AG09309 (cell line): ENCODE data around the gene MAP4.
A peak's percentile ranks its signal among the peaks of the same experiment; 100 is the strongest.

ENCODE experiments used
- DNase-seq: peaks from one replicate; pipeline ENCODE4 v3.0.0-alpha.2; 2010; ENCODE audit warnings: low read depth
- H3K4me3 ChIP-seq: 2 replicates; pipeline ENCODE4 v1.5.1; 2011; ENCODE audit warnings: mild to moderate bottlenecking, low read depth, low read length, moderate library complexity; ENCODE audit not compliant: control insufficient read depth
- CTCF ChIP-seq: IDR thresholded peaks from 2 replicates; pipeline ENCODE4 v1.5.1; 2011; ENCODE audit warnings: mild to moderate bottlenecking, low read depth, low read length, inconsistent platforms; ENCODE audit not compliant: insufficient read depth, control insufficient read depth; ENCODE audit errors: missing control alignments

Gene MAP4

DNA sequence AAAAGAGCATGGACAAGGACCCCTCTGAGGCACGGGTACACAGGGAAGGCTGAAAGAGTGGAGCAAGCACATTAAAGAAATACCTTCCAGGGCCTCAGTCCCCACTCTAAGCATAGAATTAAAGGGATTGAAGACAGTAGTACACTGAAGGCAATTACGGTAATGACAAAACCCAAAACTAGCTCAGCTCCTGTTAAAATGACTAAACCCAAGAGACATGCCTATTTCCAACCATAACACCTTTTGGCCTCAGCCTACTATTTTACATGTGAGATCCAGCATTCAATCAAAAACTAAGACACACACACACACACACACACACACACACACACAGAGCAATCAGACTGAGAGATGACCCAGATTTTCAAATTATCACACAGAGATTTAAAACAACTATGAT is 19.8 kb downstream of the MAP4 start:
- TF ChIP-seq CTCF: no peak
- no peak overlapping the region for H3K4me3 ChIP-seq
- no peak for DNase-seq

DNA sequence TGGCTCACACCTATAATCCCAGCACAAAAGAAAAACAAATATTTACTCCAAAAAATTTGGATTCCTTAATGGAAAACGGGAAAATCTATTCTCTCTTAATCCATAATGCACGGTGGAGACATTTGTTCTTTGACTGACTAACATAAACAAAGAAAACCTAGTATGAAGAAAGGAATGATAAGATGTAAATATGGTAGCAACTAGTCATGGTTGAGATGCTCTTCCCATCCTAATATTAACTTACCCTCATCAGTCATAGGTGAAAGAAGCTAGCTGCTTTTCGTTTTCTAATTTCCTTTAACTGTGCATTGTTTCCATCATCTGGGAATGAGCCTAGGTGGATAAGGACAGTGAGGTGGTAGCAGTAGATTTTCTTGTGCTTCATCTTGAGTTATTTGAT is 22.0 kb downstream of the MAP4 start:
- no peak overlapping the region for H3K4me3 ChIP-seq
- TF ChIP-seq CTCF: no peak
- DNase-seq: no peak

DNA sequence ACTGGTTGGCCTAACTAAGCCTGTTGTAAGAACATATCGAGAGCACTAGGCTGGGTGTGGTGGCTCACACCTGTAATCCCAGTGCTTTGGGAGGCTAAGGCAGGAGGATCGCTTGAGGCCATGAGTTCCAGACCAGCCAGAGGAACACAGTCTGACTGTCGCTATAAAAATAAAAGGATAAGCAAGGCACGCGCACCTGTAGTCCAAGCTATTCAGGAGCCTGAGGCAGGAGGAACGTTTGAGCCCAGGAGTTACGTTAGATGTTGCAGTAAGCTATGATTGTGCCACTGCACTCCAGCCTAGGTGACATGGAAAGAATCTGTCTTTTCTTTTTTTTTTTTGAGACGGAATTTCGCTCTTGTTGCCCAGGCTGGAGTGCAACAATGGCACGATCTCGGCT is 24.9 kb downstream of the MAP4 start:
- no peak for DNase-seq
- no peak for TF ChIP-seq CTCF
- H3K4me3 ChIP-seq: no peak overlapping the region

- TF ChIP-seq CTCF: peak; percentile 83
- DNase-seq: peak; percentile 79
- no peak overlapping the region for H3K4me3 ChIP-seq
Measured at GRCh38 chr3:47989981-47990440, 26.2 kb downstream of the MAP4 start.

DNA sequence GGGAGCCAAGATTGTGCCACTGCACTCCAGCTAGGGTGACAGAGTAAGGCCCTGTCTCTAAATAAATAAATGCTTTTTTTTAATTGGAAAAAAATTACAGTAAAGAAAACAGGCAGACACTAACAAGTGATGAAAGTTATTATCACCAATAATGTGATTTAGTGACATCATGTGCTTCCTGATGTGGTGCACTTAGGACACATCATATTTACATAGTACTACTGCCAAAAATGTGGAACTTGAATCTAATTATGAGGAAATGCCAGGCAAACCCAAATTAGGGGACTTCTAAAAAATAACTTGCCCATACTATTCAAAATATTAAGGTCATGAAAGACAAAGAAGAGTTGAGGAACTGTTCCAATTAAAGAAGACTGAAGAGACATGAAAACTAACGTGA is 30.8 kb downstream of the MAP4 start:
- DNase-seq: no peak

DNA sequence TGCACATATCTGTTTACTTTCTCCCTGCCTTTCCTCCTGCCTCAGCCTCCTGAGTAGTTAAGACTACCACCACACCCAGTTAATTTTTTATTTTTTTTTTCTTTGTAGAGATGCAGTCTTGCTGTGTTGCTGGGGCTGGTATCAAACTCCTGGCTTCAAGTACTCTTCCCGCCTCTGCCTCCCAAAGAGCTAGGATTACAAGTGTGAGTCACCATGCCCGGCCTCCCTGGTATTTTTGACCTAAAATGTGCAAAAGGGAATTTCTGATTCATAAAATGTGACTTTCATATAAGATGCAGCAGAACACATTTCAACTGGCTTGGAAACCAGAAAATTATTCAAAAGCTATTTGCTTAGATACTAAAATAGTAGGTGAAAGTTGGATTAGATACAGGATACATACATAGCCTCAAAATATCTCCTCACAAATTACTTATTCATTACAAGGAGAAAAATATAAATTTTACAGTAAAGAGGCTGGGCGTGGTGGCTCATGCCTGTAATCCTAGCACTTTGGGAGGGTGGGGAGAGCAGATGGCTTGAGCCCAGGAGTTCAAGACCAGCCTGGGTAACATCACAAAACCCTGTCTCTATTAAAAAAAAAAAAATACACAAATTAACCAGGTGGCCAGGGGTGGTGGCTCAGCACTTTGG is 32.0 kb downstream of the MAP4 start:
- H3K4me3 ChIP-seq: no peak overlapping the region
- DNase-seq: peak; percentile 25
- TF ChIP-seq CTCF: no peak

More for the DNA sequence above, 30.8 kb downstream of the MAP4 start:
- TF ChIP-seq CTCF: no peak
- no peak overlapping the region for H3K4me3 ChIP-seq
